Right lobe of liver (tissue), 6 donors: ENCODE measurements around the gene COL23A1. TPM values are rescaled to one million over a fixed set of nuclear protein-coding genes. Genes with fewer than 3 reads are reported as not detected.

Experiments
- ATAC-seq, 4 donors: fragments of 200-7000 bp; cut with Tn5 transposase; one replicate each; pipeline ENCODE4 v1.9.1; 2020; ENCODE audit warnings: mild to moderate bottlenecking in 4 of 4, moderate library complexity in 4 of 4
- DNase-seq, 3 donors: peaks; one replicate each; pipeline ENCODE4 v3.0.0-alpha.2; 2020
- H3K27ac ChIP-seq, 3 donors: fragments of 200-600 bp; one replicate each; pipeline ENCODE4 v1.8.0; 2022
- H3K27me3 ChIP-seq, 2 donors: fragments of 200-600 bp; one replicate each; pipeline ENCODE4 v1.8.0; 2022
- H3K36me3 ChIP-seq, 4 donors: fragments of 200-600 bp; sonication (generic) in 1 of 4; one replicate each; pipeline versions ENCODE4 v1.5.1 to v1.8.0; 2017 to 2022; ENCODE audit warnings: control low read depth in 1 of 4
- H3K4me1 ChIP-seq, 4 donors: fragments of 200-600 bp; sonication (generic) in 1 of 4; one replicate each; pipeline versions ENCODE4 v1.5.1 to v1.8.0; 2017 to 2022; ENCODE audit warnings: control low read depth in 1 of 4
- H3K4me3 ChIP-seq, 3 donors: fragments of 200-600 bp; one replicate each; pipeline ENCODE4 v1.8.0; 2022
- H3K9me3 ChIP-seq, 4 donors: fragments of 200-600 bp; sonication (generic) in 1 of 4; one replicate each; pipeline versions ENCODE4 v1.5.1 to v1.8.0; 2017 to 2022; ENCODE audit warnings: control low read depth in 1 of 4
- POLR2A ChIP-seq: fragments of 450-650 bp; IDR thresholded peaks from one replicate; pipeline ENCODE4 v1.6.1; 2017; ENCODE audit warnings: antibody characterized with exemption, mild to moderate bottlenecking
- WGBS: methylation state at CpG from one replicate; pipeline ENCODE4 v1.1.6; 2018; ENCODE audit warnings: low coverage, low lambda C conversion rate; ENCODE audit not compliant: insufficient coverage; ENCODE audit errors: missing lambda C conversion rate; 5-methylcytosine and 5-hydroxymethylcytosine counted together
- intact Hi-C, 2 donors: fragments of 100-400 bp; cut with DNase I; formaldehyde crosslinking; loops; one replicate each; pipeline versions ENCODE4 v1.11.2 to v1.14.1; 2022
- long read RNA-seq: library from polyadenylated mRNA; unstranded; transcript quantifications from one replicate; pipeline ENCODE4 v2.0.0, GENCODE V29; 2019
- total RNA-seq, 6 experiments: library from RNA; depleted of rRNA in 2 of 6; stranded (reverse); fragments of >200 nt in 2 of 6; fragmentation: NEBNext Ultra II Directional in 3 of 6; extraction: Animal tissue kit (Norgen Biotek cat#: 25700) in 3 of 6; gene quantifications; one replicate each; pipeline versions ENCODE4 v1.1.0 to v1.2.4, GENCODE V29; 2016 to 2023
- TF ChIP-seq, protein P1 (sequence below), 4 donors: fragments of 200-600 bp in 3 of 4; fragments of 450-650 bp in 1 of 4; IDR thresholded peaks; one replicate each; pipeline versions ENCODE4 v1.5.1 to v1.8.0; 2016 to 2022; ENCODE audit warnings: antibody characterized with exemption in 4 of 4, mild to moderate bottlenecking in 2 of 4
- donor health status: DM: no; HTN: yes; CAD: no.
- donor health status: DM: no; HTN: no; CAD: no.
- donor health status: DM: no; HTN: no; CAD: no.
- donor health status: DM: no; HTN: yes; CAD: no.
- donor health status: DM: no; HTN: yes; CAD: no.

The COL23A1 gene
- total RNA-seq: 1 to 10 TPM in 2 of 6 experiments, under 1 TPM in 4; 0.25 to 1.2 (median 0.50) TPM
- long read RNA-seq: 0 reads

DNA sequence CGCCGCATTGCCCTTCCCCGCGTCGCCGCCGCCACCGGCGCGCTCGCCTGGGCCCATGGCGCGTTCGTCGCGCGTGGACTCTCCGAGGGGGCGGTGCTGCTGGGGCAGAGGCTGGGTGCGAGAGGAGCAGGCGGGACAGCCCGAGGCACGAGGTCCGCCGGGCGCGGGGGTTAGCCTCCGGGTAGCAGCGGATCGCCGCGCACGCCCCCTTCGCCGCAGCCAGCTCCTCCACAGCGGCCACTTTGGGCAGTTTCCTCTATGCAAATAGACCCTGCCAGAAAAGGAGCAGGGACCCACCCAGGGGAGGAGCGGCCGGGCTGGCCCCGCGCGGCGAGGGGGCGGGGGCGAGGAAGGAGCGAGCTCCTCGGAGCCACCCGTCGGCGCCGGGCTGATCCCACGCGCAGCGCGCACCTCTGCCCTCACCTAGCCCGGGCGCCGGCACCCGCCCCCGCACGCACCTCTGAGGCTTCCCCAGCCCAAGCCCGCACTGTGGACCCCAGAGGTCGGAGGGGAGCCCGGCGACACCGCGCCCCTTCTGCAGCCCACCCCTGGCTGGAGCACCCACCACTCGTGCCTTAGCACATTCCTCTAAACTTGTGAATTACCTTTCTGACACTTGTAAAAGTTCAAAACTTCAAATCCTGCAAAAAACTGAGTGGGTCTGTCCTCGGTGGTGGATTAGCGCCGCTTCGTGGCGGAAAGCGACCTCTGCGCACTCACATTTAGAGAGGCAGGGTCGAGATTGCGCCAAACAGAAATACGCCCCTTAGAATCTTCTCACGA, at the start of gene COL23A1:
TSS of gene COL23A1 (minus strand) at position 253 of the 783 bp plus-strand sequence.
- WGBS: 2% methylated on average over 14 of the region's 78 CpGs
- peak within 1 kb of the TSS; percentile 23 to 40 (median 35) for H3K4me3 ChIP-seq
- DNase-seq (peak; percentile 58 to 70 (median 60)), ATAC-seq (peak; percentile 53 to 82 (median 75))
- peaks cover 0 to 8% (median 2%) of the 10 kb centered on the region in 4 donors for H3K9me3 ChIP-seq
- no peak for TF ChIP-seq POLR2A
- TF ChIP-seq, protein P1, sequence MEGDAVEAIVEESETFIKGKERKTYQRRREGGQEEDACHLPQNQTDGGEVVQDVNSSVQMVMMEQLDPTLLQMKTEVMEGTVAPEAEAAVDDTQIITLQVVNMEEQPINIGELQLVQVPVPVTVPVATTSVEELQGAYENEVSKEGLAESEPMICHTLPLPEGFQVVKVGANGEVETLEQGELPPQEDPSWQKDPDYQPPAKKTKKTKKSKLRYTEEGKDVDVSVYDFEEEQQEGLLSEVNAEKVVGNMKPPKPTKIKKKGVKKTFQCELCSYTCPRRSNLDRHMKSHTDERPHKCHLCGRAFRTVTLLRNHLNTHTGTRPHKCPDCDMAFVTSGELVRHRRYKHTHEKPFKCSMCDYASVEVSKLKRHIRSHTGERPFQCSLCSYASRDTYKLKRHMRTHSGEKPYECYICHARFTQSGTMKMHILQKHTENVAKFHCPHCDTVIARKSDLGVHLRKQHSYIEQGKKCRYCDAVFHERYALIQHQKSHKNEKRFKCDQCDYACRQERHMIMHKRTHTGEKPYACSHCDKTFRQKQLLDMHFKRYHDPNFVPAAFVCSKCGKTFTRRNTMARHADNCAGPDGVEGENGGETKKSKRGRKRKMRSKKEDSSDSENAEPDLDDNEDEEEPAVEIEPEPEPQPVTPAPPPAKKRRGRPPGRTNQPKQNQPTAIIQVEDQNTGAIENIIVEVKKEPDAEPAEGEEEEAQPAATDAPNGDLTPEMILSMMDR (IDR thresholded peaks at IDR 0.05): peak; percentile 52 to 64 (median 54)
- H3K4me1 ChIP-seq: peaks cover 0 to 12% (median 0%) of the 10 kb centered on the region in 4 donors
- intact Hi-C loops: no loop called here
- H3K36me3 ChIP-seq: no peaks in the 10 kb centered on the region
- H3K27ac ChIP-seq: no peak within 1 kb of the TSS
- no peaks in the 10 kb centered on the region for H3K27me3 ChIP-seq

DNA sequence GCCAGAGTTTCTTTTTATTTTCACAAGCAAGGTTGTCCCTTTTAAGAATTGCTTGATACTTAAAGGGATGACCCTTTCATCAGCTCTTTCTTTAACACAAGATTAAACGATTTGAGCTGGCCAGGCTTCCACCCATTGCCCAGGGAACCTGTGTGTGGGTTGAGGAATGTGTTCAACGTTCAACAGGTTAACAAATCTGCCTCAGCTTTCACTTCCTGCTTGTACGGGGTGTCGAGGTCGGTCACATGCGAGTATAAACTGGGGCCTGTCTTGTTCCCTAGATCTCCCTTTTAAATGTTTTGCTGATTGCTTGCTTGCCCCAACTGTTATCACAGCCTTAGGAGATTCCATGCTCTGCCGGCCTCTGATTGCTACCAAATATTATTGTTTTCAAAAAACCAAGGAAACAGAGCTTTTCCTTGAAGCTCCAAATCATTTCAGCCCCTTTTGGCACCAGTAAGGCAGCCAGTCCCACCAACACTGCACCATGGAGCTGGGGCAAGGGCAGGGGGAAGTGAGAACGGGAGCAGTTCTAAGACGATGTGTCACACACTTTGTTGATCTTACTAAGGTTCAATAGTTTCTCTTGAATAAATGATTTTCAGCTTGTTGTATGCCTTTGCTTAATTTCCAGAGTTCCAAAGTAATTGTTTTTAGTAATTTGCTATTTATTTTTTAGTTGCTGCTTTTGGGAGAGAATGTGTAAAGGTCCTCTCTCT, 47.3 kb upstream of the COL23A1 start:
- no peak for TF ChIP-seq POLR2A
- TF ChIP-seq, protein P1 (IDR thresholded peaks at IDR 0.05): no peak
- Histone ChIP-seq H3K36me3 (no peaks in the 10 kb centered on the region), H3K9me3 (no peaks in the 10 kb centered on the region), H3K4me3 (no peak overlapping the region), H3K4me1 (no peaks in the 10 kb centered on the region), H3K27me3 (no peaks in the 10 kb centered on the region), H3K27ac (no peak overlapping the region)
- 56% methylated on average over 9 of the region's 9 CpGs for WGBS
- ATAC-seq: no peak
- intact Hi-C loops: no loop called here
- no peak for DNase-seq

DNA sequence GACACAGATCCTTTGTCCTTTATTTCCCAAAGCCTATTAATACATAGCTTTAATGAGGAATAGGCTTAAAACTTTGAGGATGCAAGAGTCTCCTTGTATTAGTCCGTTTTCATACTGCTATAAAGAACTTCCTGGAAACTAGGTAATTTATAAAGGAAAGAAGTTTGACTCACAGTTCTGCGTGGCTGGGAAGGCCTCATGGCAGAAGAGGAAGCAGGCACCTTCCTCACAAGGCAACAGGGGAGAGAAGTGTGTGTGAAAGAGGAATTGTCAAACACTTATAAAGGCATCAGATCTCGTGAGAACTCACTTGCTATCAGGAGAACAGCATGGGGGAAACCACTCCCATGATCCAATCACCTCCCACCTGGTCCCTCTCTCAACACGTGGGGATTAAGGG, 42.1 kb upstream of the COL23A1 start:
- 30% methylated on average over 4 of the region's 4 CpGs for WGBS
- Histone ChIP-seq H3K27ac (no peak overlapping the region), H3K4me1 (no peaks in the 10 kb centered on the region), H3K36me3 (no peaks in the 10 kb centered on the region), H3K9me3 (no peaks in the 10 kb centered on the region), H3K4me3 (no peak overlapping the region), H3K27me3 (no peaks in the 10 kb centered on the region)
- no peak for ATAC-seq
- no peak for DNase-seq
- intact Hi-C loops: no loop called here
- TF ChIP-seq, protein P1 (IDR thresholded peaks at IDR 0.05): no peak
- no peak for TF ChIP-seq POLR2A

DNA sequence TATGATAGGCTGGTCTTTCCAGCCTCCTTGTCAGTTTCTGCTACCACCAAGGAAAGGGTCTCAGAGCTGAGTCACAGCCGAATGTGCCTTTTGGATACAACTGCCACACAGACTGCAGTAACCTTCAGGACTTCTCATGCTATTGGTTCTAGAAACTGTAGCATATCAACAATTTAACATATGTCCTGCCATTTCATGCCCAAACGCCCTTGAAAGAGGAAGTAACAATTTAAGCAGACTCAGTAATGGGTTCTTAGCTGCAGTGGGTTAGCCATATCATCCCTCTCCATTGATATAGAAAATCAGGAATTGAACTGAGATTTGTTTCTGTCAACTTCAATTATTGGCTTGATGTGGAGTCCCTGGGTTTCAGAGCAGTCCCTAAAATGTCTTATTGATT, 40.8 kb upstream of the COL23A1 start:
- H3K36me3 ChIP-seq: no peaks in the 10 kb centered on the region
- H3K4me1 ChIP-seq: no peaks in the 10 kb centered on the region
- WGBS: 31% methylated on average over 2 of the region's 2 CpGs
- ATAC-seq (no peak), DNase-seq (no peak)
- intact Hi-C loops: no loop called here
- TF ChIP-seq, protein P1 (IDR thresholded peaks at IDR 0.05): no peak
- no peak for TF ChIP-seq POLR2A
- no peak overlapping the region for H3K27ac ChIP-seq
- no peaks in the 10 kb centered on the region for H3K9me3 ChIP-seq
- no peaks in the 10 kb centered on the region for H3K27me3 ChIP-seq
- H3K4me3 ChIP-seq: no peak overlapping the region
